Adrenal gland (tissue), 19 donors: ENCODE results near the gene KATNB1. TPM values are rescaled to one million over a fixed set of nuclear protein-coding genes. Genes with fewer than 3 reads are reported as not detected.

Experiments
- DNase-seq, 7 donors: peaks; one replicate each; pipeline ENCODE4 v3.0.0-alpha.2; 2019 to 2020
- H3K27ac ChIP-seq, 5 donors: fragments of 200-600 bp; sonication (generic) in 4 of 5; 1 replicate in 3 of 5; 2 replicates in 2 of 5; pipeline versions ENCODE4 v1.5.1 to v1.8.0; 2016 to 2020; ENCODE audit warnings: mild to moderate bottlenecking in 1 of 5
- H3K27me3 ChIP-seq: fragments of 200-600 bp; 2 replicates; pipeline ENCODE4 v1.8.0; 2021
- H3K36me3 ChIP-seq, 2 donors: fragments of 200-600 bp; replicated peaks in 1 of 2; 1 replicate in 1 of 2; 2 replicates in 1 of 2; pipeline versions ENCODE4 v1.5.1 to v1.8.0; 2018 to 2022
- H3K4me1 ChIP-seq, 2 donors: fragments of 200-600 bp; replicated peaks in 1 of 2; 1 replicate in 1 of 2; 2 replicates in 1 of 2; pipeline versions ENCODE4 v1.5.1 to v1.8.0; 2018 to 2021
- H3K4me3 ChIP-seq, 4 donors: fragments of 200-600 bp; sonication (generic) in 3 of 4; one replicate each; pipeline ENCODE4 v1.5.1; 2016 to 2018
- H3K9me3 ChIP-seq, 3 donors: fragments of 200-600 bp; sonication (generic) in 1 of 3; replicated peaks in 1 of 3; 1 replicate in 2 of 3; 2 replicates in 1 of 3; pipeline versions ENCODE4 v1.5.1 to v1.8.0; 2016 to 2021
- POLR2A ChIP-seq, 2 donors: fragments of 450-650 bp; IDR thresholded peaks; one replicate each; pipeline ENCODE4 v1.6.1; 2017; ENCODE audit warnings: antibody characterized with exemption in 2 of 2, mild to moderate bottlenecking in 2 of 2, moderate library complexity in 1 of 2
- WGBS, 4 donors: extraction: QIAGEN DNeasy Blood & Tissue Kit in 2 of 4; methylation state at CpG; one replicate each; pipeline versions ENCODE4 v1.1.5 to v1.1.7; 2013 to 2017; 5-methylcytosine and 5-hydroxymethylcytosine counted together
- intact Hi-C, 2 donors: fragments of 100-400 bp; cut with DNase I; formaldehyde crosslinking; loops; one replicate each; pipeline versions ENCODE4 v1.14.1 to v1.15.0; 2022 to 2023
- long read RNA-seq, 10 donors: library from polyadenylated mRNA in 3 of 10; unstranded in 2 of 10; stranded (forward) in 1 of 10; transcript quantifications; one replicate each; pipeline ENCODE4 v2.0.0 and lab custom pipeline, GENCODE V29; 2021 to 2026
- polyA plus RNA-seq, 3 donors: library from polyadenylated mRNA; stranded (reverse); fragments of 200-250 nt in 2 of 3; fragments of 350-450 nt in 1 of 3; fragmentation: Illumina TruSeq in 1 of 3; extraction: RNeasy Lipid Tissue Mini Kit (QIAGEN cat#74804) in 1 of 3; gene quantifications; one replicate each; pipeline ENCODE4 v1.2.3, GENCODE V29; 2013 to 2014
- total RNA-seq, 9 donors: library from RNA; depleted of rRNA in 4 of 9; stranded (reverse); fragments of >200 nt in 4 of 9; fragments of 120-200 nt in 1 of 9; fragmentation: NEBNext Ultra II Directional in 1 of 9; extraction: Animal tissue kit (Norgen Biotek cat#: 25700) in 1 of 9; gene quantifications; one replicate each; pipeline versions ENCODE4 v1.1.0 to v1.2.4, GENCODE V29; 2013 to 2023
- TF ChIP-seq, protein P1 (sequence below), 6 experiments: fragments of 450-650 bp in 4 of 6; fragments of 200-600 bp in 2 of 6; sonication (generic) in 1 of 6; IDR thresholded peaks; 1 replicate in 5 of 6; 2 replicates in 1 of 6; pipeline versions ENCODE4 v1.5.1 to v1.8.0; 2016 to 2021; ENCODE audit warnings: antibody characterized with exemption in 6 of 6, mild to moderate bottlenecking in 2 of 6, moderate library complexity in 1 of 6
- donor health status: healthy with polysubstance abuse.
- donor health status: Bipolar disorder and iron deficiency.
- donor health status: DM: yes; HTN: yes; CAD: no.
- donor health status: DM: no; HTN: no; CAD: no.
- donor health status: DM: no; HTN: no; CAD: no.
- donor health status: DM: yes; HTN: yes; CAD: no.

KATNB1 gene, protein sequence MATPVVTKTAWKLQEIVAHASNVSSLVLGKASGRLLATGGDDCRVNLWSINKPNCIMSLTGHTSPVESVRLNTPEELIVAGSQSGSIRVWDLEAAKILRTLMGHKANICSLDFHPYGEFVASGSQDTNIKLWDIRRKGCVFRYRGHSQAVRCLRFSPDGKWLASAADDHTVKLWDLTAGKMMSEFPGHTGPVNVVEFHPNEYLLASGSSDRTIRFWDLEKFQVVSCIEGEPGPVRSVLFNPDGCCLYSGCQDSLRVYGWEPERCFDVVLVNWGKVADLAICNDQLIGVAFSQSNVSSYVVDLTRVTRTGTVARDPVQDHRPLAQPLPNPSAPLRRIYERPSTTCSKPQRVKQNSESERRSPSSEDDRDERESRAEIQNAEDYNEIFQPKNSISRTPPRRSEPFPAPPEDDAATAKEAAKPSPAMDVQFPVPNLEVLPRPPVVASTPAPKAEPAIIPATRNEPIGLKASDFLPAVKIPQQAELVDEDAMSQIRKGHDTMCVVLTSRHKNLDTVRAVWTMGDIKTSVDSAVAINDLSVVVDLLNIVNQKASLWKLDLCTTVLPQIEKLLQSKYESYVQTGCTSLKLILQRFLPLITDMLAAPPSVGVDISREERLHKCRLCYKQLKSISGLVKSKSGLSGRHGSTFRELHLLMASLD
- total RNA-seq (10 to 100 TPM; 17.9 to 85.6 (median 22.2) TPM), polyA plus RNA-seq (10 to 100 TPM; 12.9 to 19.9 (median 19.1) TPM)
- long read RNA-seq, donor 1, partial matches to known transcripts, result 0 of 4 reads
- long read RNA-seq, donor 1, other reads (novel, unspliced or antisense), result 0 of 4 reads
- long read RNA-seq, donor 2, partial matches to known transcripts, result 0 of 1 reads
- long read RNA-seq, donor 2, other reads (novel, unspliced or antisense), result 0 of 1 reads
- long read RNA-seq, donor 3, partial matches to known transcripts, result 6 of 7 reads
- long read RNA-seq, donor 3, other reads (novel, unspliced or antisense), result 0 of 7 reads
- long read RNA-seq, donor 4, transcript KATNB1-201 (20 exons, 2,664 nt), result major isoform, 8 of 12 reads
- long read RNA-seq, donor 4, partial matches to known transcripts, result 2 of 12 reads
- long read RNA-seq, donor 4, other reads (novel, unspliced or antisense), result 2 of 12 reads
- long read RNA-seq, donor 5, transcript KATNB1-201 (20 exons, 2,664 nt), result major isoform, 63 of 92 reads
- long read RNA-seq, donor 5, partial matches to known transcripts, result 5 of 92 reads
- long read RNA-seq, donor 5, other reads (novel, unspliced or antisense), result 24 of 92 reads
- long read RNA-seq, donor 6, partial matches to known transcripts, result 1 of 4 reads
- long read RNA-seq, donor 6, other reads (novel, unspliced or antisense), result 1 of 4 reads
- long read RNA-seq, donor 7, result 0 reads
- long read RNA-seq, donor 8, partial matches to known transcripts, result 0 of 2 reads
- long read RNA-seq, donor 8, other reads (novel, unspliced or antisense), result 0 of 2 reads
- long read RNA-seq, donor 9, result 0 reads
- long read RNA-seq, donor 10, partial matches to known transcripts, result 0 of 1 reads
- long read RNA-seq, donor 10, other reads (novel, unspliced or antisense), result 0 of 1 reads

DNA sequence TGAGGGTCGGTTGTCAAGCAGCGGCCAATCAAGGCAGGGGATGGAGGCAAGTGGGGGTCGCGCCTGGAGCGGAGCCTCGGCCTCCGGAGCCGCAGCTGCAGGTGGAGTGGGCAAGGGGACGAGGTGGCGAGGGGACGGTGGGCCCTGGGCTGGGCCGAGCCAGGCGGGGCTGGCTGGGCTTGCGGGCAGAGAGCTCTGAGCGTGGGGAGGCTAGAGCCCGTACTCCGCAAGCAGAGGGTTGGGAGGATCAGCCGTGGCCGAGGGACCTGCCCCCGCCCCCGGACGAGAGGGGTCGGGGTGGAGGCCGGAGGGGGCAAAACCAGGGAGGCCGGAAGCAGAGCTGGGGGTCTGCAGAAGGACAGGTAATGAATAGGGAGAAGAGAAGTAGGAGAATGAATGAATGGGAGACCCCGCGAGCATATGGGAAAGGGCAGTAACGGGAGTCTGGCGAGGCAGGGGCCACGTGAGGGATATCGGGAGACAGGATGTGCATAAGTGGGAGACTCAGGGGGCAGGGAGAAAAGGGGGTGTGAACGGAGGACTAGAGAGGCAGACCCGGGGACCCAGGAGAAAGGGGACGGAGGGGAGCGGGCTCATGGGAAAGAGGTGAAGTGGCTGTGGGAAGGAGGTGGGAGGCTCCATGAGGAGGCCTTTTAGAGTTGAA, at the start of gene KATNB1:
Gene KATNB1 (plus strand): TSS at position 16 of the 664 bp plus-strand sequence. CDS start 1,474 bp downstream, outside the sequence.
- Histone ChIP-seq H3K4me1 (peaks cover 10 to 20% of the 10 kb centered on the region in 2 donors), H3K27me3 (no peaks in the 10 kb centered on the region), H3K27ac (peak within 1 kb of the TSS in 4 of 5 donors; percentile 76 to 91 (median 88)), H3K4me3 (peak within 1 kb of the TSS; percentile 58 to 82 (median 78)), H3K36me3 (no peaks in the 10 kb centered on the region), H3K9me3 (no peaks in the 10 kb centered on the region)
- WGBS, 4 donors, result 0 to 1% (median 1%) methylated on average over 29 to 35 of the region's 35 CpGs
- intact Hi-C loops, result no loop called here
- TF ChIP-seq POLR2A (IDR thresholded peaks at IDR 0.05), result no peak
- TF ChIP-seq, protein P1, sequence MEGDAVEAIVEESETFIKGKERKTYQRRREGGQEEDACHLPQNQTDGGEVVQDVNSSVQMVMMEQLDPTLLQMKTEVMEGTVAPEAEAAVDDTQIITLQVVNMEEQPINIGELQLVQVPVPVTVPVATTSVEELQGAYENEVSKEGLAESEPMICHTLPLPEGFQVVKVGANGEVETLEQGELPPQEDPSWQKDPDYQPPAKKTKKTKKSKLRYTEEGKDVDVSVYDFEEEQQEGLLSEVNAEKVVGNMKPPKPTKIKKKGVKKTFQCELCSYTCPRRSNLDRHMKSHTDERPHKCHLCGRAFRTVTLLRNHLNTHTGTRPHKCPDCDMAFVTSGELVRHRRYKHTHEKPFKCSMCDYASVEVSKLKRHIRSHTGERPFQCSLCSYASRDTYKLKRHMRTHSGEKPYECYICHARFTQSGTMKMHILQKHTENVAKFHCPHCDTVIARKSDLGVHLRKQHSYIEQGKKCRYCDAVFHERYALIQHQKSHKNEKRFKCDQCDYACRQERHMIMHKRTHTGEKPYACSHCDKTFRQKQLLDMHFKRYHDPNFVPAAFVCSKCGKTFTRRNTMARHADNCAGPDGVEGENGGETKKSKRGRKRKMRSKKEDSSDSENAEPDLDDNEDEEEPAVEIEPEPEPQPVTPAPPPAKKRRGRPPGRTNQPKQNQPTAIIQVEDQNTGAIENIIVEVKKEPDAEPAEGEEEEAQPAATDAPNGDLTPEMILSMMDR (IDR thresholded peaks at IDR 0.05), result no peak
- DNase-seq, result peak in 2 of 7 donors; percentile 36 to 63

DNA sequence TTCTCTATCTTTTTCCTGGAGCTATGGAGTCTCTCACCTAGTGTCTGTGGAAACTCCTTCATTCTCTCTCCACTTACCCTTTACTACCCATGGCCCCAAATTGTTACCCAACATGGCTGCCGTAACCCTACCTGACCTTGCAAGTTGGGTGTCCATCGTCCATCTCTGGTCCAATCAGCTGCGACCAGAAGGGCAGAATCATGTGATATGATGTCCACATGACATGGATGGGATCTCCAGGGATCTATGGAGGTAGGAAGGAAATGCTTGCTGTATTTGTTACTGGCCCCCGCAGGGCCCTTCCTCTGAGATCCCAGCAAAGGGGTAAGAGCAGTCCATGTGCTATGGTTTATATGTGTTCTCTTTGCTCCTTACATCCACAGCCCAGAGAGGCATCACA, 49.0 kb upstream of the KATNB1 start:
- peaks cover 12% of the 10 kb centered on the region for H3K27me3 ChIP-seq
- H3K36me3 ChIP-seq, result no peaks in the 10 kb centered on the region
- 42 to 88% (median 68%) methylated on average over 4 of the region's 4 CpGs for WGBS, 4 donors
- no peaks in the 10 kb centered on the region for H3K9me3 ChIP-seq
- intact Hi-C loops, result no loop called here
- no peak for DNase-seq
- TF ChIP-seq, protein P1 (IDR thresholded peaks at IDR 0.05), result no peak
- no peak for TF ChIP-seq POLR2A (IDR thresholded peaks at IDR 0.05)
- no peak overlapping the region for H3K27ac ChIP-seq
- H3K4me1 ChIP-seq, result no peaks in the 10 kb centered on the region
- no peak overlapping the region for H3K4me3 ChIP-seq

- H3K4me3 ChIP-seq, result no peak overlapping the region
- no peak for DNase-seq
- 77 to 90% (median 88%) methylated on average over 3 of the region's 3 CpGs for WGBS, 4 donors
- H3K27ac ChIP-seq, result no peak overlapping the region
- no peaks in the 10 kb centered on the region for H3K36me3 ChIP-seq
- intact Hi-C loops, result no loop called here
- no peaks in the 10 kb centered on the region for H3K9me3 ChIP-seq
- no peak for TF ChIP-seq POLR2A (IDR thresholded peaks at IDR 0.05)
- TF ChIP-seq, protein P1 (IDR thresholded peaks at IDR 0.05), result no peak
- peaks cover 13% of the 10 kb centered on the region for H3K27me3 ChIP-seq
- no peaks in the 10 kb centered on the region for H3K4me1 ChIP-seq
These were observed 48.1 kb upstream of the KATNB1 start for GRCh38 chr16:57687363-57687929.
